WTC11 (cell line): ENCODE results near the gene ULK4.

Experiments
- FOXP1 ChIP-seq: sonication (generic); formaldehyde crosslinking; IDR thresholded peaks from 2 replicates; pipeline ENCODE4 v1.8.0; 2022; ENCODE audit warnings: missing genetic modification reagents, mild to moderate bottlenecking, moderate library complexity, borderline replicate concordance
- SMAD4 ChIP-seq: sonication (generic); formaldehyde crosslinking; IDR thresholded peaks from 2 replicates; pipeline ENCODE4 v1.8.0; 2022; ENCODE audit warnings: mild to moderate bottlenecking, missing genetic modification reagents
- TCF7 ChIP-seq: sonication (generic); formaldehyde crosslinking; IDR thresholded peaks from 2 replicates; pipeline ENCODE4 v1.8.0; 2022; ENCODE audit warnings: mild to moderate bottlenecking, low read depth, missing genetic modification reagents, moderate library complexity
- ZNF396 ChIP-seq: fragments of 250-450 bp; sonication (Bioruptor Pico); IDR thresholded peaks from 2 replicates; pipeline ENCODE4 v1.8.0; 2021; ENCODE audit warnings: mild to moderate bottlenecking, moderate library complexity, borderline replicate concordance
- TF ChIP-seq, protein P1 (sequence below): sonication (generic); formaldehyde crosslinking; IDR thresholded peaks from 2 replicates; pipeline ENCODE4 v1.8.1; 2023; ENCODE audit warnings: mild to moderate bottlenecking, missing genetic modification reagents, moderate library complexity
- TF ChIP-seq, protein P2 (sequence below): fragments of 200-600 bp; IDR thresholded peaks from 2 replicates; pipeline ENCODE4 v1.8.0; 2022; ENCODE audit warnings: antibody characterized with exemption
- TF ChIP-seq, protein P3 (sequence below): sonication (generic); formaldehyde crosslinking; IDR thresholded peaks from 2 replicates; pipeline ENCODE4 v1.8.1; 2022; ENCODE audit warnings: low read depth, missing genetic modification reagents, borderline replicate concordance
- TF ChIP-seq, protein P4 (sequence below): sonication (generic); formaldehyde crosslinking; IDR thresholded peaks from 2 replicates; pipeline ENCODE4 v1.8.0; 2023; ENCODE audit warnings: missing genetic modification reagents, mild to moderate bottlenecking, borderline replicate concordance

DNA sequence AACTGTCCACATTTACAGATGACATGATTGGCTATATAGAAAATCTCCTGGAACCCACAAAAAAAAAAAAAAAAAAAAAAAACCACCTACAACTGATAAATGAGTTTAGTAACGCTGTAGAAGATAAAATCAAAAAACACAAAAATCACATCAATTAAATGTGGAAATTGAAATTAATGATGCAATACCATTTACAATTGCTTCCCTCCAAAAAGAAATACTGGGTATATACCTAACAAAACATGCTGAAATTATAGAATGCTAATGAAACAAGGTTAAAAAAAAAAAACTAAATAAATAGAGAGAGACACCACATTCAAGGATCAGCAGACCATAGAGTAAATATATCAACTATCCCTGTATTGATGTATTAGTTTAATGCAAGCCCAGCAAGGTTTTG is 215.7 kb downstream of the ULK4 start:
- TF ChIP-seq TCF7 (CRISPR knock-in tag) (no peak), SMAD4 (CRISPR knock-in tag) (no peak), FOXP1 (CRISPR knock-in tag) (no peak), ZNF396 (CRISPR knock-in tag) (no peak)
- TF ChIP-seq, protein P1, sequence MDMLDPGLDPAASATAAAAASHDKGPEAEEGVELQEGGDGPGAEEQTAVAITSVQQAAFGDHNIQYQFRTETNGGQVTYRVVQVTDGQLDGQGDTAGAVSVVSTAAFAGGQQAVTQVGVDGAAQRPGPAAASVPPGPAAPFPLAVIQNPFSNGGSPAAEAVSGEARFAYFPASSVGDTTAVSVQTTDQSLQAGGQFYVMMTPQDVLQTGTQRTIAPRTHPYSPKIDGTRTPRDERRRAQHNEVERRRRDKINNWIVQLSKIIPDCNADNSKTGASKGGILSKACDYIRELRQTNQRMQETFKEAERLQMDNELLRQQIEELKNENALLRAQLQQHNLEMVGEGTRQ (CRISPR knock-in tag), result no peak
- TF ChIP-seq, protein P2, sequence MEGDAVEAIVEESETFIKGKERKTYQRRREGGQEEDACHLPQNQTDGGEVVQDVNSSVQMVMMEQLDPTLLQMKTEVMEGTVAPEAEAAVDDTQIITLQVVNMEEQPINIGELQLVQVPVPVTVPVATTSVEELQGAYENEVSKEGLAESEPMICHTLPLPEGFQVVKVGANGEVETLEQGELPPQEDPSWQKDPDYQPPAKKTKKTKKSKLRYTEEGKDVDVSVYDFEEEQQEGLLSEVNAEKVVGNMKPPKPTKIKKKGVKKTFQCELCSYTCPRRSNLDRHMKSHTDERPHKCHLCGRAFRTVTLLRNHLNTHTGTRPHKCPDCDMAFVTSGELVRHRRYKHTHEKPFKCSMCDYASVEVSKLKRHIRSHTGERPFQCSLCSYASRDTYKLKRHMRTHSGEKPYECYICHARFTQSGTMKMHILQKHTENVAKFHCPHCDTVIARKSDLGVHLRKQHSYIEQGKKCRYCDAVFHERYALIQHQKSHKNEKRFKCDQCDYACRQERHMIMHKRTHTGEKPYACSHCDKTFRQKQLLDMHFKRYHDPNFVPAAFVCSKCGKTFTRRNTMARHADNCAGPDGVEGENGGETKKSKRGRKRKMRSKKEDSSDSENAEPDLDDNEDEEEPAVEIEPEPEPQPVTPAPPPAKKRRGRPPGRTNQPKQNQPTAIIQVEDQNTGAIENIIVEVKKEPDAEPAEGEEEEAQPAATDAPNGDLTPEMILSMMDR, result no peak
- TF ChIP-seq, protein P3, sequence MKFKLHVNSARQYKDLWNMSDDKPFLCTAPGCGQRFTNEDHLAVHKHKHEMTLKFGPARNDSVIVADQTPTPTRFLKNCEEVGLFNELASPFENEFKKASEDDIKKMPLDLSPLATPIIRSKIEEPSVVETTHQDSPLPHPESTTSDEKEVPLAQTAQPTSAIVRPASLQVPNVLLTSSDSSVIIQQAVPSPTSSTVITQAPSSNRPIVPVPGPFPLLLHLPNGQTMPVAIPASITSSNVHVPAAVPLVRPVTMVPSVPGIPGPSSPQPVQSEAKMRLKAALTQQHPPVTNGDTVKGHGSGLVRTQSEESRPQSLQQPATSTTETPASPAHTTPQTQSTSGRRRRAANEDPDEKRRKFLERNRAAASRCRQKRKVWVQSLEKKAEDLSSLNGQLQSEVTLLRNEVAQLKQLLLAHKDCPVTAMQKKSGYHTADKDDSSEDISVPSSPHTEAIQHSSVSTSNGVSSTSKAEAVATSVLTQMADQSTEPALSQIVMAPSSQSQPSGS (CRISPR knock-in tag), result no peak
- TF ChIP-seq, protein P4, sequence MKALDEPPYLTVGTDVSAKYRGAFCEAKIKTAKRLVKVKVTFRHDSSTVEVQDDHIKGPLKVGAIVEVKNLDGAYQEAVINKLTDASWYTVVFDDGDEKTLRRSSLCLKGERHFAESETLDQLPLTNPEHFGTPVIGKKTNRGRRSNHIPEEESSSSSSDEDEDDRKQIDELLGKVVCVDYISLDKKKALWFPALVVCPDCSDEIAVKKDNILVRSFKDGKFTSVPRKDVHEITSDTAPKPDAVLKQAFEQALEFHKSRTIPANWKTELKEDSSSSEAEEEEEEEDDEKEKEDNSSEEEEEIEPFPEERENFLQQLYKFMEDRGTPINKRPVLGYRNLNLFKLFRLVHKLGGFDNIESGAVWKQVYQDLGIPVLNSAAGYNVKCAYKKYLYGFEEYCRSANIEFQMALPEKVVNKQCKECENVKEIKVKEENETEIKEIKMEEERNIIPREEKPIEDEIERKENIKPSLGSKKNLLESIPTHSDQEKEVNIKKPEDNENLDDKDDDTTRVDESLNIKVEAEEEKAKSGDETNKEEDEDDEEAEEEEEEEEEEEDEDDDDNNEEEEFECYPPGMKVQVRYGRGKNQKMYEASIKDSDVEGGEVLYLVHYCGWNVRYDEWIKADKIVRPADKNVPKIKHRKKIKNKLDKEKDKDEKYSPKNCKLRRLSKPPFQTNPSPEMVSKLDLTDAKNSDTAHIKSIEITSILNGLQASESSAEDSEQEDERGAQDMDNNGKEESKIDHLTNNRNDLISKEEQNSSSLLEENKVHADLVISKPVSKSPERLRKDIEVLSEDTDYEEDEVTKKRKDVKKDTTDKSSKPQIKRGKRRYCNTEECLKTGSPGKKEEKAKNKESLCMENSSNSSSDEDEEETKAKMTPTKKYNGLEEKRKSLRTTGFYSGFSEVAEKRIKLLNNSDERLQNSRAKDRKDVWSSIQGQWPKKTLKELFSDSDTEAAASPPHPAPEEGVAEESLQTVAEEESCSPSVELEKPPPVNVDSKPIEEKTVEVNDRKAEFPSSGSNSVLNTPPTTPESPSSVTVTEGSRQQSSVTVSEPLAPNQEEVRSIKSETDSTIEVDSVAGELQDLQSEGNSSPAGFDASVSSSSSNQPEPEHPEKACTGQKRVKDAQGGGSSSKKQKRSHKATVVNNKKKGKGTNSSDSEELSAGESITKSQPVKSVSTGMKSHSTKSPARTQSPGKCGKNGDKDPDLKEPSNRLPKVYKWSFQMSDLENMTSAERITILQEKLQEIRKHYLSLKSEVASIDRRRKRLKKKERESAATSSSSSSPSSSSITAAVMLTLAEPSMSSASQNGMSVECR, result no peak
